Measurements from ENCODE around the gene SALL3. TPM values are rescaled to one million over a fixed set of nuclear protein-coding genes. Genes with fewer than 3 reads are reported as not detected.

The SALL3 gene
- total RNA-seq, 4 donors from 2014 or later = 0.16 TPM; not detected in 3

- no peak for TF ChIP-seq POLR2A (IDR thresholded peaks at IDR 0.05)
- TF ChIP-seq POLR2AphosphoS5 (IDR thresholded peaks at IDR 0.05) = no peak
- no peak for TF ChIP-seq CTCF (IDR thresholded peaks at IDR 0.05)
- TF ChIP-seq EP300 (IDR thresholded peaks at IDR 0.05; ENCODE audit: low read depth) = no peak
- WGBS, 2 donors (ENCODE audit: low coverage in 1 of 2) = 89 to 90% methylated on average over 3 to 8 of the region's 8 CpGs
- no peak overlapping the region for H3K4me3 ChIP-seq
- in situ Hi-C loops (cut with MboI; ENCODE audit: low pct_ligation_motif_present in 1 of 4, low pct_unique_long_range_greater_than_20kb in 1 of 4, low sequenced_read_pairs in 3 of 4) (no loop called here), intact Hi-C loops (cut with DNase I; ENCODE audit: low total_unique reads) (no loop called here)
- no peaks in the 10 kb centered on the region for H3K9me3 ChIP-seq
- no peaks in the 10 kb centered on the region for H3K36me3 ChIP-seq
- H3K27ac ChIP-seq = no peak overlapping the region
- no peak for DNase-seq
- H3K27me3 ChIP-seq = no peaks in the 10 kb centered on the region
- no peaks in the 10 kb centered on the region for H3K4me1 ChIP-seq
Observed at GRCh38 chr18:79048245-79048632, 68.6 kb downstream of the SALL3 start.

DNA sequence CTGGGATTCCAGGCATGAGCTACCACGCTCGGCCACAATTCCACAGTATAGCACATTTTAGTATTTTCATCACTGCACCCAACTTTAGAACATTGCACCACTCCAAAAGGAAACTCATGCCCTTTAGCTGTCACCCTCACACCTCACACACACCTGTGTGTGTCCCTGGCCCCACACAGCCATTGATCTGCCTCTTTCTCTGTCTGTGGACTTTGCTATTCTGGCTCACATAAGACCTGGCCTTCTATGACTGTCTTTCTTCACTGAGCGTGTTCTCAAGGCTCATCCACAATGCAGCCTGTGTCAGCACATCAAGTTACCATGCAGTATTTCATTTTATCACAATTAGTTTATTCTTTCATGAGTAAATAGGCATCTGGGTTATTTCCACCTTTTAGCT lies 69.9 kb downstream of the SALL3 start:
- TF ChIP-seq POLR2A (IDR thresholded peaks at IDR 0.05) (no peak), CTCF (IDR thresholded peaks at IDR 0.05) (no peak), POLR2AphosphoS5 (IDR thresholded peaks at IDR 0.05) (no peak), EP300 (IDR thresholded peaks at IDR 0.05; ENCODE audit: low read depth) (no peak)
- Histone ChIP-seq H3K27me3 (no peaks in the 10 kb centered on the region), H3K9me3 (no peaks in the 10 kb centered on the region), H3K4me1 (no peaks in the 10 kb centered on the region), H3K36me3 (no peaks in the 10 kb centered on the region), H3K27ac (no peak overlapping the region), H3K4me3 (no peak overlapping the region)
- in situ Hi-C loops (cut with MboI; ENCODE audit: low pct_ligation_motif_present in 1 of 4, low pct_unique_long_range_greater_than_20kb in 1 of 4, low sequenced_read_pairs in 3 of 4) (no loop called here), intact Hi-C loops (cut with DNase I; ENCODE audit: low total_unique reads) (no loop called here)
- no peak for DNase-seq
- WGBS, 2 donors (ENCODE audit: low coverage in 1 of 2) = 81 to 87% methylated on average over 3 of the region's 3 CpGs

Other genes with a start within 250 kb of the SALL3 start
- 10 to 100 TPM; 36.3 to 70.3 (median 41.6) TPM for gene ATP9B, start 89.6 kb downstream of the SALL3 start, total RNA-seq